NCI-H446 treated with DMSO at 0.1 percent for 48 hours (cell line): ENCODE measurements around the gene CHST1.

Source experiments
- DNase-seq: peaks from one replicate; lab custom pipeline; 2025; lab: John Stamatoyannopoulos, UW

Gene CHST1

GRCh38 chr11:45606514-45607281 lies 58.7 kb downstream of the CHST1 start:
- no peak for DNase-seq

GRCh38 chr11:45605051-45605450 lies 60.4 kb downstream of the CHST1 start:
- no peak for DNase-seq

GRCh38 chr11:45603946-45604682 lies 61.3 kb downstream of the CHST1 start:
- DNase-seq = no peak

GRCh38 chr11:45599161-45599943 lies 66.1 kb downstream of the CHST1 start:
- no peak for DNase-seq
